Ovary (tissue), 9 donors: ENCODE measurements around the gene NEUROD6. TPM values are rescaled to one million over a fixed set of nuclear protein-coding genes. Genes with fewer than 3 reads are reported as not detected.

Source experiments
- DNase-seq, 5 donors: peaks; one replicate each; pipeline ENCODE4 v3.0.0-alpha.2; 2019 to 2020
- H3K27ac ChIP-seq, 2 donors: fragments of 200-600 bp; one replicate each; pipeline versions ENCODE4 v1.5.1 to v1.8.0; 2019 to 2022
- H3K27me3 ChIP-seq: fragments of 200-600 bp; one replicate; pipeline ENCODE4 v1.8.0; 2022
- H3K36me3 ChIP-seq: fragments of 200-600 bp; sonication (generic); one replicate; pipeline ENCODE4 v1.5.1; 2019
- H3K4me1 ChIP-seq: one replicate; pipeline ENCODE4 v1.8.1; 2013; ENCODE audit warnings: mild to moderate bottlenecking, moderate library complexity; ENCODE audit not compliant: insufficient read depth
- H3K4me3 ChIP-seq: fragments of 200-600 bp; sonication (generic); one replicate; pipeline ENCODE4 v1.5.1; 2017
- H3K9me3 ChIP-seq, 2 donors: fragments of 200-600 bp in 1 of 2; sonication (generic) in 1 of 2; one replicate each; pipeline versions ENCODE4 v1.5.1 to v1.8.1; 2013 to 2019; ENCODE audit warnings: mild to moderate bottlenecking in 1 of 2, moderate library complexity in 1 of 2
- EP300 ChIP-seq: sonication (generic); formaldehyde crosslinking; IDR thresholded peaks from one replicate; pipeline ENCODE4 v1.6.1; 2017; ENCODE audit warnings: antibody characterized with exemption
- POLR2A ChIP-seq: fragments of 450-650 bp; IDR thresholded peaks from one replicate; pipeline ENCODE4 v1.6.1; 2017; ENCODE audit warnings: antibody characterized with exemption, mild to moderate bottlenecking, moderate library complexity
- WGBS, 3 donors: extraction: QIAGEN DNeasy Blood & Tissue Kit in 1 of 3; methylation state at CpG; one replicate each; pipeline versions ENCODE4 v1.1.5 to v1.1.7; 2013 to 2017; 5-methylcytosine and 5-hydroxymethylcytosine counted together
- intact Hi-C, 4 donors: fragments of 100-400 bp; cut with DNase I; formaldehyde crosslinking; loops; one replicate each; pipeline versions ENCODE4 v1.11.0 to v1.15.1; 2022 to 2023
- polyA plus RNA-seq, 2 donors: library from polyadenylated mRNA; stranded (reverse); fragments of 200-250 nt in 1 of 2; fragments of 350-450 nt in 1 of 2; fragmentation: Illumina TruSeq in 1 of 2; extraction: RNeasy Lipid Tissue Mini Kit (QIAGEN cat#74804) in 1 of 2; gene quantifications; one replicate each; pipeline ENCODE4 v1.2.3, GENCODE V29; 2013 to 2014
- total RNA-seq, 7 donors: library from RNA; depleted of rRNA in 2 of 7; stranded (reverse); fragments of >200 nt in 2 of 7; fragmentation: NEBNext Ultra II Directional in 3 of 7; extraction: Animal tissue kit (Norgen Biotek cat#: 25700) in 3 of 7; gene quantifications; one replicate each; pipeline versions ENCODE4 v1.1.0 to v1.2.4, GENCODE V29; 2016 to 2023
- TF ChIP-seq, protein P1 (sequence below), 3 donors: fragments of 450-650 bp in 2 of 3; fragments of 200-600 bp in 1 of 3; IDR thresholded peaks; one replicate each; pipeline versions ENCODE4 v1.5.1 to v1.8.0; 2016 to 2022; ENCODE audit warnings: antibody characterized with exemption in 3 of 3, mild to moderate bottlenecking in 1 of 3
- donor health status: DM: no; HTN: no; CAD: no; lungs with moderate emphysema.
- donor health status: DM: no; HTN: no; CAD: no.
- donor health status: Bipolar disorder and iron deficiency.
- donor health status: DM: yes; HTN: yes; CAD: no.
- donor health status: DM: no; HTN: no; CAD: no.
- donor health status: DM: yes; HTN: yes; CAD: no.

Gene NEUROD6
- total and polyA plus RNA-seq, 9 donors = not detected

GRCh38 chr7:31311552-31311951 lies 29.0 kb downstream of the NEUROD6 start:
- H3K36me3 ChIP-seq = no peaks in the 10 kb centered on the region
- no peaks in the 10 kb centered on the region for H3K9me3 ChIP-seq
- TF ChIP-seq EP300 (no peak), POLR2A (no peak)
- TF ChIP-seq, protein P1, sequence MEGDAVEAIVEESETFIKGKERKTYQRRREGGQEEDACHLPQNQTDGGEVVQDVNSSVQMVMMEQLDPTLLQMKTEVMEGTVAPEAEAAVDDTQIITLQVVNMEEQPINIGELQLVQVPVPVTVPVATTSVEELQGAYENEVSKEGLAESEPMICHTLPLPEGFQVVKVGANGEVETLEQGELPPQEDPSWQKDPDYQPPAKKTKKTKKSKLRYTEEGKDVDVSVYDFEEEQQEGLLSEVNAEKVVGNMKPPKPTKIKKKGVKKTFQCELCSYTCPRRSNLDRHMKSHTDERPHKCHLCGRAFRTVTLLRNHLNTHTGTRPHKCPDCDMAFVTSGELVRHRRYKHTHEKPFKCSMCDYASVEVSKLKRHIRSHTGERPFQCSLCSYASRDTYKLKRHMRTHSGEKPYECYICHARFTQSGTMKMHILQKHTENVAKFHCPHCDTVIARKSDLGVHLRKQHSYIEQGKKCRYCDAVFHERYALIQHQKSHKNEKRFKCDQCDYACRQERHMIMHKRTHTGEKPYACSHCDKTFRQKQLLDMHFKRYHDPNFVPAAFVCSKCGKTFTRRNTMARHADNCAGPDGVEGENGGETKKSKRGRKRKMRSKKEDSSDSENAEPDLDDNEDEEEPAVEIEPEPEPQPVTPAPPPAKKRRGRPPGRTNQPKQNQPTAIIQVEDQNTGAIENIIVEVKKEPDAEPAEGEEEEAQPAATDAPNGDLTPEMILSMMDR (IDR thresholded peaks at IDR 0.05) = no peak
- H3K4me3 ChIP-seq = no peak overlapping the region
- 17 to 36% (median 20%) methylated on average over 6 of the region's 6 CpGs for WGBS, 3 donors
- H3K4me1 ChIP-seq = no peaks in the 10 kb centered on the region
- H3K27ac ChIP-seq = no peak overlapping the region
- no peak for DNase-seq
- intact Hi-C loops = no loop called here
- no peaks in the 10 kb centered on the region for H3K27me3 ChIP-seq

DNA sequence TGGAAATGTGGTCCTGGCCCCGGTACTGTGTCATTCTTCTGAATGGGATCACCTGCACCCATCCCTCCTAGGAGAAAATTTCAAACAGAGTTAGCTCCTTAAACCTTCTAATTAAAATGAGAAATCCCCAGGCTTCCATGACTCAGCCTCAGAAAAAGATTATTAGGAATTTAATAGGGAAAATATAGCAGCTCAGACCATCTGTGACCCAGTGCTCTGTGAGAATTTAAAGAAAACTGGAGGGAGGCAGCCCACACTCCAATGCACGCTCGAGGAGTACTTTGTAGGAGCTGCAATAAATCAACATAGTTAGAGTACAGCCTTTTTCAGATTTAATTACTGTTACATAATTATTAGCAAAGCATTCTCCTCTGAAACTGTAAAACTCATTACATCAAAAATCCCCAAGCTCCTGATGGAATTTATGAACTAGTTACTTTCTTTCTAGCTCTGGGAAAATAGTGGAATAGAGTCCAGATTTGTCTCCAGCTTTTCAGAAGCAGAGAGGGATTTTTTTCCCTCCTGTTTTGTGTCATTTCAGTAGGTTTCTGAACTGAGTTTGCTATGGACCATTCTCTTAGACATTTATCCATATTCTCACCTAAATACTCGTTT lies 30.1 kb downstream of the NEUROD6 start:
- intact Hi-C loops = no loop called here
- H3K27ac ChIP-seq = no peak overlapping the region
- H3K27me3 ChIP-seq = no peaks in the 10 kb centered on the region
- H3K36me3 ChIP-seq = no peaks in the 10 kb centered on the region
- H3K4me3 ChIP-seq = no peak overlapping the region
- TF ChIP-seq POLR2A (no peak), EP300 (no peak)
- TF ChIP-seq, protein P1 (IDR thresholded peaks at IDR 0.05) = no peak
- no peaks in the 10 kb centered on the region for H3K9me3 ChIP-seq
- DNase-seq = no peak
- no peaks in the 10 kb centered on the region for H3K4me1 ChIP-seq
- 9 to 20% (median 10%) methylated on average over 4 of the region's 4 CpGs for WGBS, 3 donors

DNA sequence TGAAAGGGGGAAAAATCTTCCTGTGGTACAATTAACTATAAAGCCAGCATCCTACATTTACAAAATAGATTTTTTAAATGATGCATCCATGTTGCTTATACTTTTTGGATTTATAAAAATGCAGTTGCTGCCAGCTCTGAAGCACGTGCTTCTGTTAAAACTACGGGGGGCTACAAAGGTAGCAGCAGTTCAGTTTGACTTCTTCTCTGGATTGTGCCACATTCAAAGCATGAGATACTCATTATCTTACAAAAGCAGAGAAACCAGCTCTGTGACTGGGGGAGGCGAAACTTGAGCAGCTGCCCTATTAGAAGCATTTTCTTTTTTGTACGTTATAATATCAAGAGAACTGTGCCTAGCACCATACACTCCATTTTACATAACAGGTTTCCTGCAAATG lies 31.1 kb downstream of the NEUROD6 start:
- 16 to 31% (median 21%) methylated on average over 4 of the region's 4 CpGs for WGBS, 3 donors
- Histone ChIP-seq H3K27me3 (no peaks in the 10 kb centered on the region), H3K4me1 (no peaks in the 10 kb centered on the region), H3K4me3 (no peak overlapping the region), H3K36me3 (no peaks in the 10 kb centered on the region), H3K27ac (no peak overlapping the region), H3K9me3 (no peaks in the 10 kb centered on the region)
- intact Hi-C loops = no loop called here
- DNase-seq = no peak
- TF ChIP-seq, protein P1 (IDR thresholded peaks at IDR 0.05) = no peak
- TF ChIP-seq EP300 (no peak), POLR2A (no peak)

GRCh38 chr7:31308652-31309051 lies 31.9 kb downstream of the NEUROD6 start:
- 81 to 83% (median 83%) methylated on average over 5 of the region's 5 CpGs for WGBS, 3 donors
- Histone ChIP-seq H3K27ac (no peak overlapping the region), H3K36me3 (no peaks in the 10 kb centered on the region), H3K4me3 (no peak overlapping the region), H3K9me3 (no peaks in the 10 kb centered on the region), H3K4me1 (no peaks in the 10 kb centered on the region), H3K27me3 (no peaks in the 10 kb centered on the region)
- DNase-seq = no peak
- TF ChIP-seq EP300 (no peak), POLR2A (no peak)
- TF ChIP-seq, protein P1 (IDR thresholded peaks at IDR 0.05) = no peak
- intact Hi-C loops = no loop called here
